Activated T-cell treated with anti-CD3 and anti-CD28 coated beads, Interleukin-2, amount 50 U/mL, for 4 hours (primary cell): Measurements from ENCODE around the gene KCNS3. TPM values are rescaled to one million over a fixed set of nuclear protein-coding genes. Genes with fewer than 3 reads are reported as not detected.

Experiments used
- ATAC-seq, 2 donors: fragments of 200-7000 bp; cut with Tn5 transposase; one replicate each; pipeline ENCODE4 v1.10.0; 2021
- DNase-seq: peaks from one replicate; pipeline ENCODE4 v3.0.0-alpha.2; 2020
- H3K27me3 Mint-ChIP-seq: one replicate; pipeline ENCODE4 v1.8.0; 2021; ENCODE audit warnings: low read depth, mixed read lengths
- H3K36me3 Mint-ChIP-seq: one replicate; pipeline ENCODE4 v1.8.0; 2022; ENCODE audit warnings: mixed read lengths; ENCODE audit not compliant: insufficient read depth
- H3K4me1 Mint-ChIP-seq: one replicate; pipeline ENCODE4 v1.8.0; 2021; ENCODE audit warnings: low read depth, mixed read lengths
- H3K4me3 Mint-ChIP-seq: one replicate; pipeline ENCODE4 v1.8.0; 2021; ENCODE audit warnings: mild to moderate bottlenecking, moderate library complexity, mixed read lengths
- H3K9me3 Mint-ChIP-seq: one replicate; pipeline ENCODE4 v1.8.0; 2021; ENCODE audit warnings: mixed read lengths
- total RNA-seq, 3 donors: library from RNA; stranded (reverse); gene quantifications; one replicate each; pipeline ENCODE4 v1.2.1, GENCODE V29; 2021

Gene KCNS3
- total RNA-seq, 3 donors from 2014 or later = not detected

DNA sequence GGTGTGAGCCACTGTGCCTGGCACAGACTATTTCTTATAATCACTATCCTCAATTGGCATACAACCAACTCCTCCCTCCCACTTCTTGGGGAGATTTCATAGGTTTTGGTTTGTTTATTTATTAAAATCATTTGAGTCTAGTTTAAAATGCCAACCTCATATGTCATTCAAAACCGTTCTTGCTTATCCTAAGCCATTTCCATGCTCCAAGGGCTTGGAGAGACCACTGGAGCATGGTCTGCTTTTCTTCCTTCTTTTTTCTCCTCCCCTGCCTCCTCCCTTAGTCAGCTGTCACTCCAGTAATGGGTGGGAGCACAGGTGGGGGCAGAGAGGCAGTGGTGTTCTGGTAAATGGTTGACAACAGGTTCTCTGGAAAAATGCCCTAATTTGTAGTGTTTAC, 20.4 kb upstream of the KCNS3 start:
- H3K4me3 Mint-ChIP-seq = no peak overlapping the region
- H3K27me3 Mint-ChIP-seq = peaks cover 32% of the 10 kb centered on the region
- no peaks in the 10 kb centered on the region for H3K4me1 Mint-ChIP-seq
- no peaks in the 10 kb centered on the region for H3K36me3 Mint-ChIP-seq
- ATAC-seq (no peak), DNase-seq (no peak)
- H3K9me3 Mint-ChIP-seq = no peaks in the 10 kb centered on the region

GRCh38 chr2:17863539-17863938, 14.9 kb upstream of the KCNS3 start:
- H3K4me3 Mint-ChIP-seq = no peak overlapping the region
- no peak for DNase-seq
- no peaks in the 10 kb centered on the region for H3K4me1 Mint-ChIP-seq
- H3K9me3 Mint-ChIP-seq = no peaks in the 10 kb centered on the region
- ATAC-seq = no peak
- no peaks in the 10 kb centered on the region for H3K36me3 Mint-ChIP-seq
- peaks cover 25% of the 10 kb centered on the region for H3K27me3 Mint-ChIP-seq

GRCh38 chr2:17864676-17865075, 13.8 kb upstream of the KCNS3 start:
- Mint-ChIP-seq H3K4me1 (no peaks in the 10 kb centered on the region), H3K27me3 (peaks cover 18% of the 10 kb centered on the region), H3K9me3 (no peaks in the 10 kb centered on the region), H3K4me3 (no peak overlapping the region), H3K36me3 (no peaks in the 10 kb centered on the region)
- ATAC-seq = no peak
- no peak for DNase-seq

- H3K4me3 Mint-ChIP-seq = no peak overlapping the region
- H3K27me3 Mint-ChIP-seq = peaks cover 13% of the 10 kb centered on the region
- H3K4me1 Mint-ChIP-seq = no peaks in the 10 kb centered on the region
- no peaks in the 10 kb centered on the region for H3K9me3 Mint-ChIP-seq
- ATAC-seq = no peak
- DNase-seq = no peak
- H3K36me3 Mint-ChIP-seq = no peaks in the 10 kb centered on the region
Measured at GRCh38 chr2:17867133-17867532, 11.3 kb upstream of the KCNS3 start.

DNA sequence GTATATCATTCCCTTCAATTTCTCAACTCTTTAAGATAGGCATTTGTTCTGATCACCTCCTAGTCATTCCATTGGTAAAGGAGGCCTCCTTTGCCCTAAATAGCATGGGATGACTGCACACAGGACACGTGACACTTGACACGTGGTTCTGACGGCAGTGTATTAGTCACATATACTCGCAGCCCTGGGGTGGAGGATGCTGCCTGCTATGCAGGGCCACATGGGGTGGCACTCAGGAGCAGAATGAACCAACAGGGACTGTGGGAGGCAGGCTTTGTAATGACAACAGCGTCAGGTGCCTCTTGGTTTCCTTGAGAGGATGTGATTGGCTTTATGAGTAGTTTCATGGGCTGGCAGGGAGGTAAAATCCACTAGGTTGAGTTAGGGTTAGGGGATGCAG, 9.3 kb upstream of the KCNS3 start:
- Mint-ChIP-seq H3K4me3 (no peak overlapping the region), H3K9me3 (no peaks in the 10 kb centered on the region), H3K36me3 (no peaks in the 10 kb centered on the region), H3K4me1 (no peaks in the 10 kb centered on the region), H3K27me3 (peaks cover 19% of the 10 kb centered on the region)
- ATAC-seq (peak in 1 of 2 donors; percentile 34), DNase-seq (no peak)

DNA sequence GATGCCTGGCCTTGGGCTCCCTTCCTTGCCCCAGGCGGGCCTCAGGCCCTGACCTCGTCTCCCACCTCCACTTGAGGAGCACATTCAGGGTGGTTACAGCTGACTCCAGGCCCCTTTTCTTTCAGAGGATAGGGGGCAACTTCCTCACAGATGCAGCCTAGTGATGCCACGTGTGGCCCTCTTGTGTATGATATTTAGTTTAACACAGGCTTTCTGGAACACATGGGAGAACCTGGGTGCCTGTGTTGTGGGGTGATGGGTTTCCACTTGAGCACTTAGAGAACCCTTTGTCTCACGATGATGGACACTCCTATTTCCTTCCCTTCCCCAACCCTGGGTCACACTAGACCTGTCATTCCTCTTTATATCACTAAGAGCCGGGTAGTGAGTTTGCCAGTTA, 6.8 kb upstream of the KCNS3 start:
- Mint-ChIP-seq H3K4me3 (no peak overlapping the region), H3K4me1 (no peaks in the 10 kb centered on the region), H3K27me3 (peaks cover 36% of the 10 kb centered on the region)

GRCh38 chr2:17873021-17873420, 5.4 kb upstream of the KCNS3 start:
- ATAC-seq (no peak), DNase-seq (no peak)
- Mint-ChIP-seq H3K27me3 (peaks cover 49% of the 10 kb centered on the region), H3K9me3 (no peaks in the 10 kb centered on the region), H3K4me1 (peaks cover 5% of the 10 kb centered on the region), H3K4me3 (no peak overlapping the region), H3K36me3 (no peaks in the 10 kb centered on the region)

More for the DNA sequence above, 6.8 kb upstream of the KCNS3 start:
- Mint-ChIP-seq H3K9me3 (no peaks in the 10 kb centered on the region), H3K36me3 (no peaks in the 10 kb centered on the region)
- ATAC-seq = no peak
- no peak for DNase-seq

DNA sequence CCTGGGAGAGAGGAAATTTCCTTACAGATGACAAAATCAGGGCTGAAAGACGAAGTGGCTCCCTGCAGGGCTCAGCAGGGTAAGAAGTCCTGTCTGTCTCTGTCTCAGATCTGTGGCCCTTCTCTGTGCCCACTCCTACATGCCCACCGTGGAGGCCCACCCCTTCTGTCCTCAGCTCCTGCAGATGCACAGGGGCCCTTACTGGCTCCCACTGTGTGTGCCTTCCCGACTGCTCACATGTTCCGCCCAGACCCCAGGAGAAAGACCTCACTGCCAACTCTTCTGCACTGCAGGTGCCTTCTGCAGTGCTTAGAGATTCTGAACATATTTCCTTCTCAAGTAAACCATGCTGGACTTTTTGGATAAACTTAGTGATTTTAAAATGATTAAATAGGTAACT, 1.9 kb upstream of the KCNS3 start:
- Mint-ChIP-seq H3K27me3 (peaks cover 64% of the 10 kb centered on the region), H3K4me1 (peaks cover 15% of the 10 kb centered on the region), H3K9me3 (no peaks in the 10 kb centered on the region), H3K36me3 (no peaks in the 10 kb centered on the region), H3K4me3 (no peak overlapping the region)
- DNase-seq (no peak), ATAC-seq (no peak)

DNA sequence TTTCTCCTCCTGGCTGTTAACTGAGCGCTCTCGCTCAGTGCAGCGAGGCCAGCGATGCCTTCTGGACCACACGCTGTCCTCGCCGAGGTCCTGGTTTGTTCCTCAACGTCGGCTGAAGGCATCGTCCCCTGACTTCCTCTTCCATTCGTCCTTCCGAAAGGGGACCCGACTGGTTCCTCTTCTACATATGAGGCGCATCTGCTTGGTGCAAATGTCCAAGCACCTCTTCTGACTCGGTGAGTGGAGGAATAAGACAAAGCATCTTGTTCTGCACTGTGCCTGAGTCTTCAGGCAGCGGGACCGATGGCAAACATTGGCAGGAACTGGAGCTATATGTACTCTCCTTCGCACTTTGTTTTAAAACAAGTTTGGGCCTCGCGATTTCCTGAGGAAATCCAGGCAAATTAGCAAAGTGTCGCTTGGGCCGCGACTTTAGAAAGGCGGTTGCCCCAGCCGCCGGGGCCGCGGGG, 621 bp upstream of the KCNS3 start:
- Mint-ChIP-seq H3K4me1 (peaks cover 15% of the 10 kb centered on the region), H3K27me3 (peaks cover 75% of the 10 kb centered on the region), H3K36me3 (no peaks in the 10 kb centered on the region), H3K9me3 (no peaks in the 10 kb centered on the region), H3K4me3 (peak overlapping the region; percentile 63)
- no peak for ATAC-seq
- DNase-seq = no peak

DNA sequence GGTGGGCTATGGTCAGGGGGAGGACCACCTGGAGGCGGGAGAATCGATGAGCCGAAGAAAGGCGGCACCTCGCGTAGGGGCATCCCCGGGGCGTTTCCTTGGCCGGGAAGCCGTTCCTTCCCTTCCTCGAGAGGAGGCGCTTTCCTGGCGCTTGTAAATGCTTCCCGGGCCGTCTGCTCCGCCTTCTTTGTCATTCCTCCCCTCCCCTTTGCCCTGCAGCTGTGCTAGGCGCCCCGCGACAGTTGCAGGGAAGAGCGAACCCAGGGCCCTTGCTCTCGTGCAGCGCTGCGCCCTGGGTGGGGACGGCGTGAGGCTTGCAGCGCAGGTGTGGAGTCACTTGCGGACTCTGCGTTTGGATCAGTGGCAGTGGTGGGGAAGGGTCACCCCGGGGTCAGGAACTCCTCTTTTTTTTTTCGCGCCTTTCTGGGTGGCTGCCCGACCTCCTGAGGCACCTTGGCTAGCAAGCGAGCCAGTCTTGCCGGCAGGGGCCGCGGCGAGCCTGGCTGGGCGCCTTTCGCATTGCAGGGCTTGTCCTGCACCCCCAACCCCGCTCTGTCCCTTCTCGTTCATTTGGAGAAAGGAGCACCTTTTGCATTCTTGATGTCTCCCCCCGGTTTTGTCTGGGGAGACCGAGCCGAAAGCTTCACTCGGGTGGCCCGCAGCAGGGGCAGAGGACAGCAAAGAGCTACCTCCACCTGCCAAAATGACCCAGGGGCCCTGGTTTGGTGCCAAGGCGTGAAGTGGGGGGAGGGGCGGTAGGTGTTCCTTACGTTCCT, 858 bp downstream of the KCNS3 start:
- peaks cover 3% of the 10 kb centered on the region for H3K9me3 Mint-ChIP-seq
- no peak for DNase-seq
- H3K27me3 Mint-ChIP-seq = peaks cover 67% of the 10 kb centered on the region
- peaks cover 15% of the 10 kb centered on the region for H3K4me1 Mint-ChIP-seq
- H3K4me3 Mint-ChIP-seq = peak overlapping the region; percentile 57
- no peaks in the 10 kb centered on the region for H3K36me3 Mint-ChIP-seq
- peak in 1 of 2 donors; percentile 17 for ATAC-seq

GRCh38 chr2:17879913-17880274, 1.4 kb downstream of the KCNS3 start:
- peaks cover 67% of the 10 kb centered on the region for H3K27me3 Mint-ChIP-seq
- H3K36me3 Mint-ChIP-seq = no peaks in the 10 kb centered on the region
- ATAC-seq = no peak

DNA sequence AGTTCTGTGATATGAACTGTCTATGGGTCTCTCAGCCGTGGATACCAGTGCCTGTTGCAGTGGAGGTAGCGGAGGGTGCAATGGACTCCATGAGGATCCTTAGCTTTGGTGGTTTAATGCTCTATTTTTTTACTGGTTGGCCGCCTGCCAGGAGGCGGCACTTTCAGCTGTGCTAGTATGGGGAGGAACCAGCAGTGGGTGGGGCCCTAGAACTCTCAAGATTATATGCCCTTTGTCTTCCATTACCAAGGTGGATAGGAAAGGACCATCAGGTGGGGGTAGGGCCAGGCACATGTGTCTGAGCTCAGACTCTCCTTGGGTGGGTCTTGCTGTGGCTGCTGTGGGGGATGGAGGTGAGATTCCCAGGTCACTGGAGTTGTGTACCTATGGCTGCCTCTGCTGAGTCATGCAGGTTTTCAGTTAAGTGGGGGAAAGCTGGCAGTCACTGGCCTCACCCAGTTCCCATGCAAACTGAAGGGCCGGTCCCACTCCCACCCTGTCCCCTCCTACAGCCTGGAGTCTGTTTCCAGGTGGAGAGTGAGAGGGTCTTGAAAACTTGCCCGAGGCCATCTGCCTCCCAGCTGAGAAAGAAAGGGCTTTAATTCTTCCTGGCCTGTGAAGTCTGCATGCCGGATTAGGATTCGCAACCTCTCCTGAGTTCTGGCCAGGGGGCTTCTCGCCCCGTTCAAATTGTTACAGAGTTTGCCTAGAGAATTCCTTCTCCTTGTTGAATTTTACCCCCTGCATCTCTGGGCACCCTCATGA, 14.5 kb downstream of the KCNS3 start:
- ATAC-seq = no peak
- Mint-ChIP-seq H3K27me3 (peaks cover 9% of the 10 kb centered on the region), H3K4me3 (no peak overlapping the region), H3K36me3 (no peaks in the 10 kb centered on the region), H3K9me3 (peaks cover 18% of the 10 kb centered on the region), H3K4me1 (no peaks in the 10 kb centered on the region)
- no peak for DNase-seq

More at GRCh38 chr2:17879913-17880274, 1.4 kb downstream of the KCNS3 start:
- DNase-seq = no peak
- Mint-ChIP-seq H3K4me3 (peak overlapping the region; percentile 41), H3K4me1 (peaks cover 15% of the 10 kb centered on the region), H3K9me3 (peaks cover 3% of the 10 kb centered on the region)

- no peak for ATAC-seq
- Mint-ChIP-seq H3K4me1 (no peaks in the 10 kb centered on the region), H3K36me3 (no peaks in the 10 kb centered on the region), H3K27me3 (peaks cover 9% of the 10 kb centered on the region), H3K9me3 (peaks cover 18% of the 10 kb centered on the region), H3K4me3 (no peak overlapping the region)
- DNase-seq = no peak
Measured at GRCh38 chr2:17894005-17894404, 15.5 kb downstream of the KCNS3 start.

- no peak overlapping the region for H3K4me3 Mint-ChIP-seq
- ATAC-seq = no peak
- DNase-seq = no peak
- peaks cover 18% of the 10 kb centered on the region for H3K9me3 Mint-ChIP-seq
- H3K36me3 Mint-ChIP-seq = no peaks in the 10 kb centered on the region
- H3K4me1 Mint-ChIP-seq = no peaks in the 10 kb centered on the region
- peaks cover 9% of the 10 kb centered on the region for H3K27me3 Mint-ChIP-seq
Measured at GRCh38 chr2:17894556-17894955, 16.1 kb downstream of the KCNS3 start.

GRCh38 chr2:17899871-17900270, 21.4 kb downstream of the KCNS3 start:
- Mint-ChIP-seq H3K36me3 (no peaks in the 10 kb centered on the region), H3K27me3 (peaks cover 15% of the 10 kb centered on the region)
- ATAC-seq = no peak

More at GRCh38 chr2:17899871-17900270, 21.4 kb downstream of the KCNS3 start:
- Mint-ChIP-seq H3K4me3 (no peak overlapping the region), H3K4me1 (no peaks in the 10 kb centered on the region), H3K9me3 (no peaks in the 10 kb centered on the region)
- no peak for DNase-seq
